Heart right ventricle (tissue), 16 donors: Measurements from ENCODE around the gene RNF138. TPM values are rescaled to one million over a fixed set of nuclear protein-coding genes. Genes with fewer than 3 reads are reported as not detected.
A peak's percentile ranks its signal among the peaks of the same experiment; 100 is the strongest.

Experiments
- ATAC-seq, 8 donors: fragments of 200-7000 bp; cut with Tn5 transposase; one replicate each; pipeline ENCODE4 v1.9.1; 2020; ENCODE audit warnings: mild to moderate bottlenecking in 8 of 8, moderate library complexity in 8 of 8, moderate number of reproducible peaks in 1 of 8
- DNase-seq, 2 donors: peaks; one replicate each; pipeline ENCODE4 v3.0.0-alpha.2; 2020
- H3K27ac ChIP-seq, 10 donors: fragments of 200-600 bp; sonication (generic) in 2 of 10; one replicate each; pipeline versions ENCODE4 v1.5.0 to v1.8.0; 2020 to 2022; ENCODE audit warnings: mild to moderate bottlenecking in 3 of 10
- H3K27me3 ChIP-seq, 7 donors: fragments of 200-600 bp; one replicate each; pipeline ENCODE4 v1.8.0; 2021 to 2022; ENCODE audit warnings: mild to moderate bottlenecking in 2 of 7
- H3K36me3 ChIP-seq, 9 donors: fragments of 200-600 bp; sonication (generic) in 1 of 9; one replicate each; pipeline versions ENCODE4 v1.5.0 to v1.8.0; 2020 to 2022; ENCODE audit warnings: mild to moderate bottlenecking in 2 of 9
- H3K4me1 ChIP-seq, 9 donors: fragments of 200-600 bp; sonication (generic) in 1 of 9; one replicate each; pipeline versions ENCODE4 v1.5.0 to v1.8.0; 2020 to 2022; ENCODE audit warnings: mild to moderate bottlenecking in 4 of 9
- H3K4me3 ChIP-seq, 10 donors: fragments of 200-600 bp; sonication (generic) in 2 of 10; one replicate each; pipeline versions ENCODE4 v1.5.0 to v1.8.0; 2020 to 2022; ENCODE audit warnings: mild to moderate bottlenecking in 7 of 10, moderate library complexity in 2 of 10
- H3K9me3 ChIP-seq, 11 donors: fragments of 200-600 bp in 10 of 11; sonication (generic) in 2 of 11; one replicate each; pipeline versions ENCODE4 v1.5.0 to v1.8.0; 2013 to 2022; ENCODE audit warnings: mild to moderate bottlenecking in 2 of 11, control low read depth in 1 of 11, moderate library complexity in 1 of 11
- WGBS, 2 donors: extraction: QIAGEN DNeasy Blood & Tissue Kit; methylation state at CpG; one replicate each; pipeline ENCODE4 v1.1.7; 2013; ENCODE audit warnings: inconsistent platforms in 1 of 2; 5-methylcytosine and 5-hydroxymethylcytosine counted together
- intact Hi-C, 10 donors: fragments of 100-400 bp; cut with DNase I; formaldehyde crosslinking; loops; one replicate each; pipeline versions ENCODE4 v1.11.1 to v1.14.2; 2022
- polyA plus RNA-seq, 2 donors: library from polyadenylated mRNA; stranded (reverse); fragments of 200-250 nt; gene quantifications; one replicate each; pipeline ENCODE4 v1.2.3, GENCODE V29; 2013
- total RNA-seq, 10 donors: library from RNA; stranded (reverse); fragmentation: NEBNext Ultra II Directional in 3 of 10; extraction: Animal tissue kit (Norgen Biotek cat#: 25700) in 3 of 10; gene quantifications; one replicate each; pipeline versions ENCODE4 v1.2.1 to v1.2.4, GENCODE V29; 2021 to 2023
- TF ChIP-seq, protein P1 (sequence below), 9 donors: fragments of 200-600 bp; sonication (generic) in 2 of 9; IDR thresholded peaks; one replicate each; pipeline versions ENCODE4 v1.5.0 to v1.8.0; 2021 to 2022; ENCODE audit warnings: antibody characterized with exemption in 9 of 9, mild to moderate bottlenecking in 5 of 9, moderate library complexity in 1 of 9
- donor health status: Arrhythmogenic right ventricular cardiomyopathy.
- donor health status: ischemic (EF 13 %, LVEDD 7.1; RV severe dilation, severe dysfunction).
- donor health status: healthy with polysubstance abuse.
- donor health status: DM: no; HTN: yes; CAD: no.
- donor health status: DM: no; HTN: no; CAD: no.
- donor health status: ischemic (EF 25% LVEDD 6.9; RV normal size, moderate dysfunction).
- donor health status: ischemic (EF 25% LVEDD 5.7; RV mildly dilated, moderate dysfunction).
- donor health status: healthy.
- donor health status: DM: yes; HTN: yes; CAD: no.
- donor health status: Ischemic cardiomyopathy.
- donor health status: ischemic (EF 35%, LVEDD 5.7; RV mildly dilated, moderate dysfunction).
- donor health status: nonischemic (EF 11% LVEDD 7.7; RV severe dilation, severe dysfunction).
- donor health status: DM: yes; HTN: yes; CAD: no.
- donor health status: PGD.
- donor health status: ischemic (EF 29% LVEDD 5.4; RV normal size, mild dysfunction).
- donor health status: nonischemic (EF 23%, LVEDD 6.1; RV moderate dilation, normal function).

RNF138 gene
- total and polyA plus RNA-seq, 12 donors: 5.4 to 13.7 (median 10.3) TPM

DNA sequence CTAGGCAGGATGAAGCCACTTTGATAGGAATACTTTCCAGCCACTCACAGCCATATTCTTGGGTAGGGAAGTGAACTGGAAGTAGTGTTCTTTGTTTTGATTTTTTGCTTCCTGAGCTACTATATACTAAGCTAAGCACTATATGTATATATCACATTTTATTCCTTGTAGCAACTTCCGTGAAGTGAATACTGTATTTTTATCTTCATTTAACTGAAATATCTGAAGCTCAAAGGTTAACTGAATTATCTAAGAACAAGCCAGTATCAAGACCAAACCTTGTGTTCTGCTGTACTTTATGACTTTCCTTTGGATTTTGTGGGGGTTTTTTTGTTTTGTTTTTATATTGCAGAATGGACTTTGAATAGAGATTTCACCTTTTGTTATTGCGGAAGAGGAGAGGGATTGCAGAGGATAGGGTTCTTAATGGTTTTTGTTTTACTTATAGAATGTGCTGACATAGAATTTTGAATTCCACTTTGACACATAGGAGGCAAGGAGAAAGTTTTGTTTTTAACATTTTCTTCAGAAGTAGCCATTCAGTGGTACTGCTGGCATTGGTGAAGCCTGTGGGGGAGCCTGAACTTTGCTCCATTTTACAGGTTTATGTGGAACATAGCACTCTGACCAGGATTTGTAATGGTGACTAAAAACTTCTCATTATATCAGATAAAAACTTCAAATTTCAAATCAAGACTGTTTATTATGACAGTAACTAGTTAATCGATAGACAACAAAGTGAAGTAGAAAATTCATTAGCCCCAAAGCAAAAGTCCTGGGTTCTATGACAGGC, 24.1 kb upstream of the RNF138 start:
- H3K36me3 ChIP-seq: peaks cover 0 to 47% (median 5%) of the 10 kb centered on the region in 9 donors
- H3K27me3 ChIP-seq: no peaks in the 10 kb centered on the region
- H3K9me3 ChIP-seq: no peaks in the 10 kb centered on the region
- TF ChIP-seq, protein P1, sequence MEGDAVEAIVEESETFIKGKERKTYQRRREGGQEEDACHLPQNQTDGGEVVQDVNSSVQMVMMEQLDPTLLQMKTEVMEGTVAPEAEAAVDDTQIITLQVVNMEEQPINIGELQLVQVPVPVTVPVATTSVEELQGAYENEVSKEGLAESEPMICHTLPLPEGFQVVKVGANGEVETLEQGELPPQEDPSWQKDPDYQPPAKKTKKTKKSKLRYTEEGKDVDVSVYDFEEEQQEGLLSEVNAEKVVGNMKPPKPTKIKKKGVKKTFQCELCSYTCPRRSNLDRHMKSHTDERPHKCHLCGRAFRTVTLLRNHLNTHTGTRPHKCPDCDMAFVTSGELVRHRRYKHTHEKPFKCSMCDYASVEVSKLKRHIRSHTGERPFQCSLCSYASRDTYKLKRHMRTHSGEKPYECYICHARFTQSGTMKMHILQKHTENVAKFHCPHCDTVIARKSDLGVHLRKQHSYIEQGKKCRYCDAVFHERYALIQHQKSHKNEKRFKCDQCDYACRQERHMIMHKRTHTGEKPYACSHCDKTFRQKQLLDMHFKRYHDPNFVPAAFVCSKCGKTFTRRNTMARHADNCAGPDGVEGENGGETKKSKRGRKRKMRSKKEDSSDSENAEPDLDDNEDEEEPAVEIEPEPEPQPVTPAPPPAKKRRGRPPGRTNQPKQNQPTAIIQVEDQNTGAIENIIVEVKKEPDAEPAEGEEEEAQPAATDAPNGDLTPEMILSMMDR (IDR thresholded peaks at IDR 0.05): no peak
- intact Hi-C loops: no loop called here
- H3K27ac ChIP-seq: no peak overlapping the region
- no peak overlapping the region for H3K4me3 ChIP-seq
- 94 to 99% methylated on average over 3 of the region's 3 CpGs for WGBS, 2 donors
- H3K4me1 ChIP-seq: peaks cover 0 to 2% (median 0%) of the 10 kb centered on the region in 9 donors
- ATAC-seq: no peak
- DNase-seq: no peak

DNA sequence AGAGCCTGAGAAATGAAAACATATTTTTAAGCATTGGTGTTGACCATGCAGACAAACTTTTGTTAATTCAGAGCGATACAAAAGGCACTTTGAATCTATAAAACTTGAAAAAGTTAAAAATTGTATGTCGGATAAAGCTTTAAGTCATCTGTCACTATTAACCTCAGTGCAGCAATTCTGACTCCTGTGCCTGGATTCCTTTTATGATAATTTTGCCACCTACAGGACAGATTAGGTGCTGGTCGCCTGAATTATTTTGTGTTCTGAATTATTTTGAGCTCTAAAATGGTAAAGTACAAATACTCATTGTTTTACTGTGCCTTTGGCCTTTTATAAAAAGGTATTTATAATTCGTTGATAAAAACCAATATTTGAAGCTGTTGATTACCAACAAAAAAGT, 19.4 kb upstream of the RNF138 start:
- peaks cover 0 to 2% (median 0%) of the 10 kb centered on the region in 9 donors for H3K4me1 ChIP-seq
- ATAC-seq (no peak), DNase-seq (no peak)
- no peak overlapping the region for H3K27ac ChIP-seq
- intact Hi-C loops: no loop called here
- H3K27me3 ChIP-seq: no peaks in the 10 kb centered on the region
- 66 to 68% methylated on average over 4 of the region's 4 CpGs for WGBS, 2 donors
- H3K9me3 ChIP-seq: no peaks in the 10 kb centered on the region
- TF ChIP-seq, protein P1 (IDR thresholded peaks at IDR 0.05): peak in 7 of 9 donors; percentile 16 to 53 (median 34)
- no peak overlapping the region for H3K4me3 ChIP-seq
- H3K36me3 ChIP-seq: peaks cover 0 to 36% (median 3%) of the 10 kb centered on the region in 9 donors

DNA sequence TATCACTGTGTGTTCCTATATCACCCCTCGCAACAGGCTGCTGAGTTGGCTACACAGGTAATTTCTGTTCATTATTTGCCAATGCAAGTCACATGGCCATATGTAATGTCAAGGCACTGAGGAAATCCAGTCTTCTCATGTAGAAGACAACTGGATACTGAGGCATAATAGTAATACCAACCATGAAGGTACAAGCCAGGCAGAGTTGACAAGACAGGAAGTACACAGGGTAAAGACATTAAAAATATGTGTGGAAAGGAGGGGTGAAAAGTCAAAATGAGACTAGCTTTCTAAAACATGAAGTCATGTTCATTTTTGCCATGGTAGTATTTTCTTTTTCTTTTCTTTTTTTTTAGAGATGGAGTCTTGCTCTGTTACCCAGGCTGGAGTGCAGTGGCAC, 17.5 kb upstream of the RNF138 start:
- TF ChIP-seq, protein P1 (IDR thresholded peaks at IDR 0.05): no peak
- no peak for DNase-seq
- Histone ChIP-seq H3K27me3 (no peaks in the 10 kb centered on the region), H3K27ac (no peak overlapping the region), H3K36me3 (peaks cover 0 to 23% (median 0%) of the 10 kb centered on the region in 9 donors), H3K9me3 (no peaks in the 10 kb centered on the region), H3K4me1 (peaks cover 0 to 2% (median 0%) of the 10 kb centered on the region in 9 donors), H3K4me3 (no peak overlapping the region)
- intact Hi-C loops: no loop called here
- no peak for ATAC-seq
- 100% methylated on average over 1 of the region's 1 CpG for WGBS, 2 donors

DNA sequence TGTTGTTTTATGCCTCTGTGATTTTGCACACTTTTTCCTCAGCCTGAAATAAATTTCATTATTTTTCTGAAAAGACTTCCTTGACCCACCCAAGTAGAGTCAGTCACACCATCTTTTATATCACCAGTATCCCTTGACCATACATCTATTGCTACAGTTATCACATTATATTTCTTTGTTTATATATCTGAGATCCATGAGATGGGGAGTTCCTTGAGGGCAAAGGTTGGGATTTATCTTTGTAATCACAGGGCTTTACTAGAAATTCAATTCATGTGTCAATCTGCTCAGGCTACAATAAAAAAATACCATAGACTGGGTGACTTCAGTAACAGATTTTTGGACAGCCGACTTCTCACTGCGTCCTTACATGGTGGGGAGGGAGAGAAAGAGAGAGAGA, 12.8 kb upstream of the RNF138 start:
- WGBS, 2 donors: 85 to 96% methylated on average over 2 of the region's 2 CpGs
- TF ChIP-seq, protein P1 (IDR thresholded peaks at IDR 0.05): no peak
- no peak for ATAC-seq
- H3K9me3 ChIP-seq: peaks cover 0 to 4% (median 0%) of the 10 kb centered on the region in 11 donors
- no peak for DNase-seq
- peaks cover 0 to 5% (median 0%) of the 10 kb centered on the region in 9 donors for H3K36me3 ChIP-seq
- H3K4me1 ChIP-seq: peaks cover 0 to 9% (median 2%) of the 10 kb centered on the region in 9 donors
- no peak overlapping the region for H3K27ac ChIP-seq
- intact Hi-C loops: no loop called here
- H3K4me3 ChIP-seq: no peak overlapping the region
- H3K27me3 ChIP-seq: no peaks in the 10 kb centered on the region
